MG63 (cell line): ENCODE data around the gene HDAC10. TPM values are rescaled to one million over a fixed set of nuclear protein-coding genes. Genes with fewer than 3 reads are reported as not detected.
"Not testable (repeated sequence)": the region's sequence is repeated elsewhere in the genome, so short reads cannot be mapped to it uniquely, and the experiment has no call there.

Experiments used
- DNase-seq: peaks from one replicate; pipeline ENCODE4 v3.0.0-alpha.2; 2020
- H3K27me3 ChIP-seq: fragments of 250-450 bp; sonication (Bioruptor Pico); 2 replicates; pipeline ENCODE4 v1.5.1; 2020; ENCODE audit warnings: mild to moderate bottlenecking, moderate library complexity
- H3K36me3 ChIP-seq: fragments of 250-450 bp; sonication (Bioruptor Pico); 2 replicates; pipeline ENCODE4 v1.5.1; 2020; ENCODE audit warnings: mild to moderate bottlenecking, moderate library complexity
- H3K4me3 ChIP-seq: fragments of 250-450 bp; sonication (Bioruptor Pico); 2 replicates; pipeline ENCODE4 v1.5.1; 2020; ENCODE audit warnings: mild to moderate bottlenecking, moderate library complexity
- H3K9me3 ChIP-seq: fragments of 250-450 bp; sonication (Bioruptor Pico); 2 replicates; pipeline ENCODE4 v1.5.1; 2020; ENCODE audit warnings: mild to moderate bottlenecking, moderate library complexity
- total RNA-seq: library from RNA; depleted of rRNA; stranded (reverse); fragments of >200 nt; shearing (Covaris generic); gene quantifications from 2 replicates; pipeline ENCODE4 v1.2.3, GENCODE V29; 2014; ENCODE audit warnings: low replicate concordance

HDAC10 gene
- total RNA-seq, 1 experiment from 2014 or later, result 8.5 TPM

DNA sequence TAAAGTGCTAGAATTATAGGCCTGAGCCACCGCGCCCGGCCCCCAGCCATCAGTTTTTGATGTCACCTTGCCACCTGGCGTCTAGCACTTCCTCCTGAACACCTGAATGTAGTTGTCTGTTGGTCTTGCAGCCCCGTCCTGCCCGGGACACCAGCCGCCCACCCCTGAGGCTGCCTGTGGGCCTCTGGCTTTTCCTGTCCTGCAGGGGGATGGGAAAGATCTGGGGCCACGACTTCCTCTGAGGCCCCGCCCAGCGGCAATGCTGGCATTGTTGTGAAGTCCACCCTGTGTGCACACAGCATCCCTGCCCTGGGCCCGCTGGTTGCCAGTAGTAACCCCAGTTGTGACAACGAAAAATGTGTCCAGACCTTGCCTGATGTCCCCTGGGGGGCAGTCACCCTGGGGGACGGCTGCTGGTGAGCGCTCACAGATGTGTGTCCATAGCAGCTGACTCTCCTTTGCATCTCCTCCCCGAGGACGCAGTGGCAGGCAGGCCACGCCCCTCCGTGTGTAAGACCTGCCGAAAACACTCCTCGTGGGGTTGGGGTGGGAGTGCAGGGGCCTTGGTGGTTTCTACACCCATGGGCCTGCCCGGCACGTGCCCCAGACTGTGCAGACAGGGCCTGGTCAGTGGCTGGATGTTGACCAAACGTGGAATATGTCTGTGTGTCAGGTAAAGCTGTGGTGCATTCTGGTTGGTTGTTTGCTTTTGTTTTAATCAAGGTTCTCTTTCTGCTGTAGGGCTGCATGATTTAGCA is 43.5 kb downstream of the HDAC10 start:
- peaks cover 61% of the 10 kb centered on the region for H3K36me3 ChIP-seq

DNA sequence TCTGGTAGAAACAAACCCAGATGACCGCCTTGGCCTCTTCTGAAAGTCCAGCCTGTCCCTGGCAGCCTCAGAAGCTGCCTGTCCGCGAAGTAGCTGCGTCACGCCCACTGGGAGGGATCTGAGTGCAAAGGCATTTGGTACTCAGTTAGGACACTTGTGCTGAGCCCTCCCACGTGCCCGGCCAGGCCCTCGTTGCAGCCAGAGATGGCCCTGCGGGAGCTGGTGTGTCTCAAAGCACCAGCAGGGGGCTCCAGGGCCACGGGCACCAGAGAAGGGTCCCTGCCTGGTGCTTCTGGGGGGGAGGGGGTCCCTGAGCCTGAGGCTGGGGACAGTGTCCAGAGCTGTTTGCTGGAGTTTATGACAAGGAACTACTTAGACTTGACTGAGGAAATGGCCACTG is 44.5 kb downstream of the HDAC10 start:
- no peak for DNase-seq
- H3K9me3 ChIP-seq, result no peaks in the 10 kb centered on the region
- no peak overlapping the region for H3K4me3 ChIP-seq
- no peaks in the 10 kb centered on the region for H3K27me3 ChIP-seq
- H3K36me3 ChIP-seq, result peaks cover 58% of the 10 kb centered on the region

More for the DNA sequence above, 43.5 kb downstream of the HDAC10 start:
- no peak for DNase-seq
- H3K9me3 ChIP-seq, result no peaks in the 10 kb centered on the region
- H3K4me3 ChIP-seq, result no peak overlapping the region
- H3K27me3 ChIP-seq, result no peaks in the 10 kb centered on the region

DNA sequence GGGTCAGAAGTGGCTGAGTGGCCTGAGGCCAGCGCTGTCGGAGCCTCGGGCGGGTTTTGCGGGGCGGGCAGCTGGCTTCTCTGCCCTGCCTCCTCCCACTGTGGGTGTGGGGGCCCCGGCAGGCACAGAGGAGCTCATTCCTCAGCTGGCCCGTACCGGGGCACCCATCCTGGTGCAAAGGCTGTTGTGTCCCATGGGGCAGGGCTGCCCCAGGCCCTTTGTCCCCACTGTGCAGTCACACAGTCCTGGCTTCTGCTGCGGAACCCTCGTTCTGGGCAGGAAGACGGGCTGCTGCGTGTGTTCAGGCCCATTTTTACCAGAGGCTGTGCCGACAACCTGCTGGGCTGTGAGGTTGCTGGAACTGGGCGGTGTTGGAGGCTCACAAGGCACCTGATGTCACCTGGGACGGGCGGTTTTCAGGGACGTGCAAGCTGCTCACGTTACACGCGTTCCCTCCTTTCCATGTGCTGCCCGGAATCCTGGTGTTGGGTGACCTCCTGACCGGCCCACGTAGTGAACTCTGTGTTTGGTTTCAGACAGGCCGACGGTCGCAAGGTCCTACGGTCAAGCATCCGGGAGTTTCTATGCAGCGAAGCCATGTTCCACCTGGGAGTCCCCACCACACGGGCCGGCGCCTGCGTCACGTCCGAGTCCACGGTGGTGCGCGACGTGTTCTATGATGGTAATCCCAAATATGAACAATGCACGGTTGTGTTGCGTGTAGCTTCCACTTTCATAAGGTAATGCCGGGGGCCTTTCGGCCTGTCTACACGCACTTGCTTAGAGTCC is 45.1 kb downstream of the HDAC10 start:
- Histone ChIP-seq H3K36me3 (peaks cover 54% of the 10 kb centered on the region), H3K27me3 (no peaks in the 10 kb centered on the region), H3K4me3 (no peak overlapping the region), H3K9me3 (no peaks in the 10 kb centered on the region)
- no peak for DNase-seq

DNA sequence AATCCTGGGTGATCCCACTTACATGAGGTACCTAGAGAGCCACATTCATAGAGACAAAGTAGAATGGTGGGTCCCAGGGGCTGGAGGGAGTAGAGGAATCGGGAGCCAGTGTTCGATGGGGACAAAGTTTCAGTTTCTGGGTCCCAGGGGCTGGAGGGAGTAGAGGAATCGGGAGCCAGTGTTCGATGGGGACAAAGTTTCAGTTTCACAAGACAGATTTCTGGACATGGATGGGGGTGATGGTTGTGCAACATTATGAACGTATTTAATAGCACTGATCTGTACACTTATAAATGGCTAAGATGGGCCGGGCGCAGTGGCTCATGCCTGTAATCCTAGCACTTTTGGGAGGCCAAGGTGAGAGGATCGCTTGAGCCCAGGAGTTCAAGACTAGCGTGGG is 46.1 kb downstream of the HDAC10 start:
- H3K9me3 ChIP-seq, H3K4me3 ChIP-seq, DNase-seq, H3K27me3 ChIP-seq: not testable (repeated sequence)
- peaks cover 46% of the 10 kb centered on the region for H3K36me3 ChIP-seq

DNA sequence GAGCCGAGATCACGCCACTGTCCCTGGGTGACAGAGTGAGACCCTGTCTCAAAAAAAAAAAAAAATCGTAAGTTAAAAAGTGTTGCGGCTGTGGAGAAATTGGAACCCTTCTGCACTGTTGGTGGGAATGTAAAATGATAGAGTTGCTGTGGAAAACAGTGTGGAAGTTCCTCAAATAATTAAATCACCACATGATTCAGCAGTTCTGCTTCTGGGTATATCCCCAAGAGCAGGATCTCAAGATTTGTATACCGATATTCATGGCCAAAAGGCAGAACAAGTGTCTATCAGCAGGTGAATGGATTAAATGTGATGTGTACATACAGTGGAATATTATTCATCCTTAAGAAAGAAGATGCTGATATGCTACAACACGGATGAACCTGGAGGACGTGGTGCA is 46.5 kb downstream of the HDAC10 start:
- H3K27me3 ChIP-seq, result no peaks in the 10 kb centered on the region
- no peaks in the 10 kb centered on the region for H3K9me3 ChIP-seq
- no peak overlapping the region for H3K4me3 ChIP-seq
- peaks cover 46% of the 10 kb centered on the region for H3K36me3 ChIP-seq
- DNase-seq, result no peak

DNA sequence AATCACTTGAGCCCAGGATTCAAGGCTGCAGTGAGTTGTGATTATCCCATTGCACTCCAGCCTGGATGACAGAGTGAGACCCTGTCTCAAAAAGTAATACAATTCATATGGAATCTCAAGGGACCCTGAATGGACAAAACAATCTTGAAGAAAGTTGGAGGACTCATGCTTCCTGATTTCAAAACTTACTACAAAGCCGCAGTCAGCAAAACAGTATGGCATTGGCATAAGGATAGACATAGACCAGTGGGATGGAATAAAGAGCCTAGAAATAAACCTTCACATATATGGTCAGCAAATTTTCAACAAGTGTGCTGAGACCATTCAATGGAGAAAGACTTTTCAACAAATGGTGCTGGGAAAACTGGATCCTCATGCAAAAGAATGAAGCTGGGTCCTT is 47.8 kb downstream of the HDAC10 start:
- Histone ChIP-seq H3K36me3 (peaks cover 46% of the 10 kb centered on the region), H3K9me3 (no peaks in the 10 kb centered on the region)
- no peak for DNase-seq

DNA sequence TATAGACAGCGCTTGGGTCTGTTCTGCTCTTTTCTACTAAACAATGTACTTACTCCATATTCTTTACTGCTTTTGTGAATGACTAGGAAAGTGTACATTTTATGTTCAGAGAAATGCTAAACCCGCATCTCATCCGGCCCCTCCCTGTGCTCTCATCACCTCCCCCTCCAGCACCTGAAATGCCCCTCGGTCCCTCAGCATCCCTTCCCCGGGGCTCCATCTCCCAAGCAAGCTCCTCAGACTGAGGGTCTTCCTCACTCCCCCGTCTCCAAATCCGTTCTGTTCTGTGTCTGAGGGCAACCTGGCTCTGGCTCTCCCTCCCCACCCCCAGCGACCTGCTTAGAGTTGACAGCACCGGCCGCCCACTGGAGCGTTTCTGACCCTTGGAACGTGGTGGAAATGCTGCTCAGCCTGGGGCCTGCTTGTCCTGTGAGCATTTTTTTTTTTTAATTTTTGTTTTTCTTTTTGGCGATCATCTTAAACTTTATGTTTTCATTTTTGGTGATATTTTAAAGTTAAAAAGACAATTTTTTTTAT is 48.9 kb downstream of the HDAC10 start:
- Histone ChIP-seq H3K9me3 (no peaks in the 10 kb centered on the region), H3K36me3 (peaks cover 46% of the 10 kb centered on the region), H3K27me3 (no peaks in the 10 kb centered on the region), H3K4me3 (peak overlapping the region; percentile 60)
- no peak for DNase-seq

More for the DNA sequence above, 47.8 kb downstream of the HDAC10 start:
- no peaks in the 10 kb centered on the region for H3K27me3 ChIP-seq
- H3K4me3 ChIP-seq, result no peak overlapping the region

DNA sequence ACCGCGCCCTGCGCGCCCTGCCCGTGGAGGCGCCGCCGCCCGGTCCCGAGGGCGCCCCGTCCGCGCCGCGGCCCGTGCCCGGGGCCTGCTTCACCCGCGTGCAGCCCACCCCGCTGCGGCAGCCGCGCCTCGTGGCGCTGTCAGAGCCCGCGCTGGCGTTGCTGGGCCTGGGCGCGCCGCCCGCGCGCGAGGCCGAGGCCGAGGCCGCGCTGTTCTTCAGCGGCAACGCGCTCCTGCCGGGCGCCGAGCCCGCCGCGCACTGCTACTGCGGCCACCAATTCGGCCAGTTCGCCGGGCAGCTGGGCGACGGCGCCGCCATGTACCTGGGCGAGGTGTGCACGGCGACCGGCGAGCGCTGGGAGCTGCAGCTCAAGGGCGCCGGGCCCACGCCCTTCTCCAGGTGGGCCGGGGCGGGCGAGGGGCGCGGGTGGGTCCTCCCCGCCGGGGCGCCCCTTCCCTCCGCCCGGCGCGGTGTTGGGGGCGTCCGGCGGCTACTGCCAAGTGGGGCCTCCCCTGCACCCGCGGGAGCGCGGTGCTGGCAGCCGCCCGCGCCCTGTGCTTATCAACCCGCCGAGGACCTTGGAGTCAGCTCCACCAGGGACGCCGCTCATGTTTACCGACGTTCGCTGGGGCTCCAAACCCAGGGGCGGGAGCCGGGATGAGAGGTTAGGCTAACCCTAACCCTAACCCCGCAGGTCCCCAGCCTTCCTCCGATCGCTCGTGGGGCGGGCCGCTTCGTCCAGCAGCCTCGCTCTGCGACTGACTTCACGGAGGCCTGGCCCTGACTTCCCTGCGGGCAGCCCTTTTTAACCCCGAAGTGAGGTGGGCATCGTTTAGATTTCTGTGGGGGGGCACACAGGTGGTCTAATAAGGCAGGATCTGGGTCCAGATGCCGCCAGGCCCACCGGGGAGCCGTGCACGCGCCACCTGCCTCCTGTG is 49.6 kb downstream of the HDAC10 start:
- Histone ChIP-seq H3K4me3 (peak overlapping the region; percentile 60), H3K9me3 (no peaks in the 10 kb centered on the region), H3K27me3 (no peaks in the 10 kb centered on the region), H3K36me3 (peaks cover 39% of the 10 kb centered on the region)
- no peak for DNase-seq

DNA sequence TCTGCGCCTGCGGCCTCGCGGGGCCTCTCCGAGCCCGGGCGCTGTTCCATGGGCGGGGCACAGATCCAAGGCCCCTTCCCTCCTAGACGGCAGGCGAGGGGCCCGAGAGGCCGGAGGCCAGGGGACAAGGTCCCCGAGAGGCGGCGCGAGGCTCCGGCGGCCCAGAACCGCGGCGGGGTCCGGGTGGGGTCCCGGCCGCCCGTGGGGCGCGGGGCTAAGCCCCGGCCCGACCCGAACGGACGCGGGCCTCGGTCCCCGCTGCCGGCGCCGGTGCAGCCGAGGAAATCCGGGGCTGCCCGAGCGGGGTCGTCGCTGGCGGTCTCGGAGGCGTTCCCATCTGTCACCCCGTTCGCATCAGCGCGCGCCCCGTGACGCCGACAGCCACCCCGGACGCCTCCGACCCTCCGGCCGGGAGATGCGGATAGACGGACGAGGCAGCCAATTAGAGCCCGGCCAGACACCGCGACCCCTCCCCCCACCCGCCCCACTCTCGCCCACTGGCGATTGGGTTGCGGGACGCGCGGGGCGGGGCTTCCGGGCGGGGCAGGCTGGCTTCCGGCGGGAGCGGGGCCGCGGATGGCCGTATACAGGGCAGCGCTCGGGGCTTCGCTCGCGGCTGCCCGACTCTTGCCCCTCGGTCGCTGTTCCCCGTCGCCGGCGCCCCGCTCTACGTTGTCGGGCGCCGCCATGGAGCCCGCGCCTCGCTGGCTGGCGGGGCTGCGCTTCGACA is 50.4 kb downstream of the HDAC10 start, which contains the start of gene SELENOO:
SELENOO (plus strand) TSS at position 551 of the 730 bp plus-strand sequence; CDS start at position 577, 26 bp downstream.
- Histone ChIP-seq H3K4me3 (peak within 1 kb of the TSS; percentile 60), H3K9me3 (no peaks in the 10 kb centered on the region), H3K27me3 (no peaks in the 10 kb centered on the region), H3K36me3 (peaks cover 30% of the 10 kb centered on the region)
- DNase-seq, result peak; percentile 88

DNA sequence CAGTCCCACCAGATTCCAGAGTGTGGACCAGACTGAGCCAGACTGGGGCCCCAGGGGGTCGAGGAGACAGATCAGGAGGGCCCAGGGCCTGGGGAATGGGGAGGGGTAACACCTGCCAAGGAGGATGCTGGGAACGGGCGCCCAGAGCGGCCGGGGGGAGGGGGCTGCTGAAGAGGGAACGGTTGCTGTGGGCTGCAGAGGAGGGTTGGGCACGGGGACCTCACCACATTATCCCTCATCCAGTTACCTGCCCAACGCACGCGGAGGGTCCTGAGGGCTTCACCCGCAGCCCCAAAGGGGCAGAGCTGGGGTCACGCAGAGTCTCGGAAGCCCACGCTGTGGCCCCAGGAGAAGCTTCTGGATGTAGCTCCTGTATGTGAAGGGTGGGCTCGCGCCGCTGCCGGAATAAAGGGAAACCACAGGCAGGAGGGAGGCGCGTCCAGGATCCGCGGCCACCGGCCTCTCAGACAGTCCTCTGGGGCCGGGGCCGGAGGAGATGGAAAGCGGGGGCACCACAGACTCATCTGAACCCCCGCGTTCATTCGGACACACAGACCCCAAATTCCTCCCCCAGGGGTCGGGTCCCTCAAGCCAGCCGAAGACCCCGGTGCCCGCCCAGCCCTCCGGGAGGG is 51.1 kb downstream of the HDAC10 start:
- H3K27me3 ChIP-seq, result no peaks in the 10 kb centered on the region
- DNase-seq, result no peak
- no peaks in the 10 kb centered on the region for H3K9me3 ChIP-seq
- H3K36me3 ChIP-seq, result peaks cover 26% of the 10 kb centered on the region
- peak overlapping the region; percentile 60 for H3K4me3 ChIP-seq

DNA sequence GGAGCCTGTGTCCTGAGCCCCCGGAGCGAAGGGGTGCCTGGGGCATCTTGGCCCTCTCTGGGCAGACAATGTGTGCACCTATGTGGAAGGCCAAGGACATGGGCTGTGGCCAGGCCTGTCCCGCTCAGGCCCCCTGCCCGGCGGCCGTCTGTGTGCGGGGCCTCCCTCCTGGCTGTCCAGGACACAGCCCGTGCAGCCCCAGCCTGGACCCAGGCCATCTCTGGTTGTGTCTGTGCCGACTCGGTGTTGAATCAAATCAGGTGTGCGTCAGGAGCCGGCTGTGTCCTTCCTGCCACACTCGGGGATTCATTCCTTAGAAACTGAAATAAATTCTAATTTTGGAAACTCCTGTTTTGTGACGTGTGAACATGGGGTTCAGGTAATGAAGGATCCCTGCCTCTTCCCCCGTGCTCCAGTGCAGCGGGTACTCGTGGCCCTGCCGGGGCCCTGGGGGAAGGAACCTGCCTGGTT is 51.8 kb downstream of the HDAC10 start:
- DNase-seq, result no peak
- Histone ChIP-seq H3K9me3 (no peaks in the 10 kb centered on the region), H3K4me3 (no peak overlapping the region), H3K27me3 (no peaks in the 10 kb centered on the region), H3K36me3 (peaks cover 28% of the 10 kb centered on the region)

DNA sequence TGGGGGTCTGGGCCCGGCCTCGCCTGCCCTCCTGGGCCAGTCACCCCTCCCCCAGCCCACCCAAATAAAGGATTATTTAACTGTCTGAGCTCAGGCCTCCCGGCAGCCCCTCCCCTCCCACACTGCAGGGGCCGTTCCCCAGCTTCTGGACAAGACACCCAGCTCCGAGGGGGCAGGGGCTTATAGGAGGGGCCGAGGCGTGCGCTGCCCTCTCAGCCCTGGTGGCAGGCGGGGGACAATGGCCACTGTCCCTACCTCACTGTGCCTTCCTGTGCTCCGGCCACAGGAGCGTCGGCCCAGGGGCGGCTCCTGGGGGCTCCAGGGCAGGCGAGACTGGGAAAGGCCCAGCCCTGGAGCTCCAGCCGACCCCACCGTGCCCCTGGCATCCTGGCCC is 52.4 kb downstream of the HDAC10 start:
- H3K9me3 ChIP-seq, result no peaks in the 10 kb centered on the region
- no peak overlapping the region for H3K4me3 ChIP-seq
- DNase-seq, result no peak
- H3K36me3 ChIP-seq, result peaks cover 29% of the 10 kb centered on the region
- no peaks in the 10 kb centered on the region for H3K27me3 ChIP-seq

DNA sequence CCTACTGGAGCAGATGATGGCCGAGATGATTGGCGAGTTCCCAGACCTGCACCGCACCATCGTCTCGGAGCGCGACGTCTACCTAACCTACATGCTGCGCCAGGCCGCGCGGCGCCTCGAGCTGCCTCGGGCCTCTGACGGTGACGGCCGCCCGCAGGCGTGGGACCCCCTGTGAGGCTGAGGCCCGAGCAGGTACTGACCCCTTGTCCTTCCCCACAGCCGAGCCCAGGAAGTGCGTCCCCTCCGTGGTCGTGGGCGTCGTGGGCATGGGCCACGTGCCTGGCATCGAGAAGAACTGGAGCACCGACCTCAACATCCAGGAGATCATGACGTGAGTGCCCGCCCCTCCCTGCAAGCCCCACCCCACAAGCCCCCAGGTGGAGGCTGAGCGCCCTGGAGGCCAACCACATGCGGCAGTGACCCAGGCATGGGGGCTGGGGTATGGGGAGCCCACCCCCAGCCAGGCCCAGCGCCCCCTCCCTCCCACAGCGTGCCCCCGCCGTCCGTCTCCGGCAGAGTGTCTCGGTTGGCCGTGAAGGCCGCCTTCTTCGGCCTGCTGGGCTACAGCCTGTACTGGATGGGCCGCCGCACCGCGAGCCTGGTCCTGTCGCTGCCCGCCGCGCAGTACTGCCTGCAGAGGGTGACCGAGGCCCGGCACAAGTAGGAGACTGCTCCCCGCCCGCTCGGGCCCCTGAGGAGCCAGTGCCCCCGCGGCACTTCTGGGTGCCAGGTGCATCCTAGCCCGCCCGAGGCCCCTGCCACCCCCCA is 53.0 kb downstream of the HDAC10 start:
- Histone ChIP-seq H3K4me3 (no peak overlapping the region), H3K9me3 (no peaks in the 10 kb centered on the region), H3K36me3 (peaks cover 27% of the 10 kb centered on the region), H3K27me3 (no peaks in the 10 kb centered on the region)
- DNase-seq, result no peak

DNA sequence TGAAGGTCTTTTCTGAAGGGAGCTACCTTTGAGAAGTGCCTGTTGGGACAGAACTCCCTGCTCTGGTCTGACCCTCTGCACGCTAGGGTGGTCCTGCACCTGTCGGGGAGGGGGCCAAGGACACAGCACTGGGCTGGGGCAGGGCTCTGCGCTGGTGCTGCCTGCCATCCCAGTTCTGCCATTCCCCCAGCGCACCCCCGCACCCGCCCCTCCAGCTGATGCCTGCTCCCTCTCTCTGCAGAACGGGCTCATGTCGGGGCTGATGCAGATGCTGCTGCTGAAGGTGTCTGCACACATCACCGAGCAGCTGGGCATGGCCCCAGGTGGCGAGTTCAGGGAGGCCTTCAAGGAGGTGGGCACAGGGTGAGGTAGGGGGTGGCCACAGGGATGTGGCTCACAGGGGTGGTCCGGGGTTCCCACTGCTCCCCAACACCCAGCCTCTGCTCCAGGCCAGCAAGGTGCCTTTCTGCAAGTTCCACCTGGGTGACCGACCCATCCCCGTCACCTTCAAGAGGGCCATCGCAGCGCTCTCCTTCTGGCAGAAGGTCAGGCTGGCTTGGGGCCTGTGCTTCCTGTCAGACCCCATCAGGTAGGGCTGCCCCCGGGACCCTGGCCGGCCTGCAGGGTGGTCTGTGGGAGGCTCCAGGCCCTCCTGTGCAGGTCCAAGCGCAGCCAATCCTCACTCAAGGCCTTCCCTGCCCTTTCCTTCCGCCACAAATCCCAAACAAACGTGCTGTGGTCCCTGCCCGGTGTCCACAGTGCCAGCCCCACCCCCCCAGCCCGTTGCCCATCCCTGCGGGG is 53.9 kb downstream of the HDAC10 start:
- Histone ChIP-seq H3K36me3 (peaks cover 24% of the 10 kb centered on the region), H3K4me3 (no peak overlapping the region), H3K27me3 (no peaks in the 10 kb centered on the region), H3K9me3 (no peaks in the 10 kb centered on the region)
- DNase-seq, result no peak
